LHCN-M2 (cell line): ENCODE measurements around the gene RNF215. TPM values are rescaled to one million over a fixed set of nuclear protein-coding genes. Genes with fewer than 3 reads are reported as not detected.
"Not testable (repeated sequence)": the region's sequence is repeated elsewhere in the genome, so short reads cannot be mapped to it uniquely, and the experiment has no call there.

Experiments used
- DNase-seq: peaks from one replicate; pipeline ENCODE4 v3.0.0-alpha.2; 2012; ENCODE audit warnings: low read depth
- total RNA-seq: library from RNA; depleted of rRNA; stranded (reverse); fragments of >200 nt; gene quantifications from 2 replicates; pipeline ENCODE4 v1.2.3, GENCODE V29; 2014

The RNF215 gene
- total RNA-seq, 1 experiment from 2014 or later = 39.5 TPM

- no peak for DNase-seq
Measured at GRCh38 chr22:30421695-30422480, 34.7 kb upstream of the RNF215 start.

DNA sequence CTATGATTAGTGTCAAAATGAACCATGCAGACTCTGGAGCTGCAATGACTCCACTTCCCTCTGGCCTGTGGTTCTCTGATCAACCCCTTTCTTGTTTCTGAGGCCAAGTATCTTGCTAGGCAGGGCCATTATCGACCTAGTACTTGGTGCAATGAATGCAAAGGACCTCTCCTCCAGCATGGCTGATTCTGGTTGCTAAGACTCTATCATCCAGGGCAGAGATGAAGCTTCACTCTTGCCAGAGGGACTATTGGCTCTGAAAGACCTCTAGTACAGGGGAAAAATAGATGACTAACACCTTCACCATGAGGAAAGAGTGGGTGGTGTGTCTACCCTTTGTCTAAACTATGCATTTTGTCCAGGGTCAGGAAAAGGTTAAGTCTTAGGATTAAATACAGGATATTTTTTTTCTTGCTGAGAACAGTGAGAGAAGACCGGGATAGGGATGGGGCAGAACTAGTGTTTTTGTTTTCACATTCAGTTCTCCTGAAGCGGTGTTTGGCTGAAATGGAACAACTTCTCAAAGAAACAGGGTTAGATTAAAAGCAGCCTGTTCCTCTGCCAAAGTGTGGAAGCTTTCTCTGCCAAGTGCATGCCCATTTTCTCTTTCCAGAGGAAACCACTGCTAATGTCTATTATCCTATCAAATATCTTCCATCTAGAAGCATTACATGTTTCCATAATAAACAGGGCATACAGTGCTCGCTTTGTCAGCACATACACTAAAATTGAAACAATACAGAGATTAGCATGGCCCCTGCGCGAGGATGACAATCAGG lies 33.3 kb upstream of the RNF215 start:
- peak; percentile 93 for DNase-seq

- no peak for DNase-seq
Measured at GRCh38 chr22:30416837-30417236, 29.6 kb upstream of the RNF215 start.

GRCh38 chr22:30416403-30416802 lies 29.2 kb upstream of the RNF215 start:
- no peak for DNase-seq

GRCh38 chr22:30414525-30415047 lies 27.4 kb upstream of the RNF215 start:
- DNase-seq = no peak

DNA sequence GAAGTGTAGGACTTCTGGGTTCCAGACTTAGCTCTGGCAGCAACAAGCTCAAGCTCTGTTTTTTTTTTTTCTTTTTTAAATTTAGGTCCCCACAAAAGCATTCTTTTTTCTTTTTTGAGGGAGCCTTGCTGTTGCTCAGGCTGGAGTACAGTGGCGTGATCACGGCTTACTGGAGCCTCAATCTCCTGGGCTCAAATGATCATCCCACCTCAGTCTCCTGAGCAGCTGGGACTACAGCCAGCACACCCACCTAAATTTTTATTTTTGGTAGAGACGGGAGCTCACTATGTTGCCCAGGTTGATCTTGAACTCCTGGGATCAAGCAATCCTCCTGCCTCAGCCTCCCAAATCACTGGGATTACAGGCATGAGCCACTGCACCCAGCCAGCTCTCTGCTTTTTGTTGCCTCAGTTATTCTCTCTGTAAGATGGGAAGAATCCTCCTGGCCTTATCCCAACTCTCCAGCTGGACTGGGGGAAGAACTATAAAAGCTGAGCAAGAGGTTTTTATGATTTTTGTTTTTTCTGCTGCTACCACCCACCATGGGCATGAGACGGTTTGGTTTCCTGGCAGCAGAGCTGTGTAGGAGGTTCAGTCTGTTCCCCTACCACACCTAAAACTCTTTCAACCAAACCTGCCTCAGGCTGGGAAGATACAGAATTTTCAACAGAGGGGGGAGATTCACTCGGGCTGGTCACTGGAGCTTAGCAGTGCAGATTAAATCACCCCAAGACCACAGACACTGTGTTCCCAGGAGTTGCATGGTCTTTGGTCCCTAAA lies 26.7 kb upstream of the RNF215 start:
- DNase-seq = no peak

DNA sequence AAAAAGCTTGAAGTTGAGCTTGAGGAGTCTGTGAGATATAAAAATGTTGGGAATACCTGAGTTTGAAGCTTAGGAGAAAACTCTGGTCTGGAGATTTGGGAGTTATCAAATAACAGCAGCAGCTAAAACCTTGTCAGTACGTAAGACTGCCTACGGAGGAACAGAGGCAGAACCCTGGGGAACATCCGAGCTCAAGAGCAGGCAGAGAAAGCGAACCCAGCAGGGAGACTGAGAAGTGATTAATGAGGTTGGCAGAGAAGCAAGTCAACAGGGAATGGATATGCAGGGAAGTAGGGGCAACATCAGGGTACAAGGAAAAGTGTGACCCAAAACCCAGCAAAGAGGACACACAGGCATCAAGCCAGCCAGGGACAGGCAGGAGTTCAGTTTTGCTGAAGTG lies 25.8 kb upstream of the RNF215 start:
- DNase-seq = no peak

DNA sequence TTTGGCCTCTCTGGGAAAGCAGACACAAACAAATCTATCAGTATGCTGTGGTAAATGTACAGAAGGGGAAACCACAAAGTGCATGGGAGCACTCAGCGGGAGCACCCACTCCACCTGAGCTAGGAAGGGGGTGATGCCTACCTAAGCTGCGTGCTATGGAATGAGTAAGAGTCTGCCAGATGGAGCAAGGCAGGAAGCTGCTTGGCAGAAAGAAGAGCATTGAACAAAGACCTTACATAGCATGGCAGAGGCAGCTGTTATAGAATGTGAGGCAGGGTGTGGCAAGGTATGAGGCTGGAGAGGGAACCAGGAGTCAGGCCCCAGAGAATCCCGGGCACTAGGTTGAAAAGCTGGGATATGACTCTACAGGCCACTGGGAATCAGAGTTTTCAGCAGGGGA lies 24.6 kb upstream of the RNF215 start:
- no peak for DNase-seq

DNA sequence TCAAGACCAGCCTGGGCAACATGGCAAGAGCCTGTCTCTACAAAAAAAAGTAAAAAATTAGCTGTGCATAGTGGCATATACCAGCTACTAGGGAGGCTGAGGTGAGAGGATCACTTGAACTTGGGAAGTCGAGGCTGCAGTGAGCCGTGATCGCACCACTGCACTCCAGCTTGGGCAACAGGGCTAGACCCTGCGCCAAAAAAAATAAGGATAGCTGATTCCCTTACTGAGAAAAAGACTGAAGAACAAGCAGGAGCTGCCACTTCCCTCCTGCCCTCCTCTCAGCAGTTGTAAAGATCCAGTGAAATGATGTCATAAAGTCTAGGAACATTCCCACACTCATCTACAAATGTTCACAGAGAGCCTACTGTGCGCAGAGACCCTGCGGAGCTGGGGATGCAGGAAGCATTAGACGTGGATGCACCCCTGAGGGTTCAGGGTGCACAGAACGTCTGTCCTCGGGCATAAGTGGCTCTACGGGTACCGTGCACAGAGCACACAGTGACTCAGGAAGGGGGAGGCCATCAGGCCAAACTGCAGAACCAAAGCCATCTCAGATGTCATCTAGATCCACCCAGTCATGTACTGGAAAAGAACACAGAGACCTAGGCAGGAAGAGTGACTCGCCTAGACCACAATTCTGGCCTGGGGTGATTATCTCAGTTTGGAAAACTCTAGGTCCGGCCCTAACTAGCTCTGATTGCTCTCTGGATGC lies 21.3 kb upstream of the RNF215 start:
- peak; percentile 89 for DNase-seq

DNA sequence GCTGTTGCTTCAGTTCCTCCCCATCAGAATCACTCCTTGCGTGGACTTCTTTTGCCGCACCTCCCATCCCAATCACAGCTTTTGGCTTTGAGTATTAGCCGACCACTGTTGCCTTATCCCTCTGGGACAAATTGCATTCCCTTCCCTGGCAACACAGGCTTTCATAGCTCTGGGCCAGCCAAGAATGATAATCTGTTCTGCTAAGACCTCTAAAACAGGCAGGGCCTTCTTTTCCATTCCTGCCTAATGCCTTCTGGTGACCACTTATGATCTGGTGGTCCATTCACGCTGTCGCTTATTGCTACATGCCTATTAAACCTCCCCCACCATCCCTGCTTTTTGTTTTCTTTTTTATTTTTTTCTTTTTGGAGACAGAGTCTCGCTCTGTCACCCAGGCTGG lies 19.2 kb upstream of the RNF215 start:
- DNase-seq = no peak

DNA sequence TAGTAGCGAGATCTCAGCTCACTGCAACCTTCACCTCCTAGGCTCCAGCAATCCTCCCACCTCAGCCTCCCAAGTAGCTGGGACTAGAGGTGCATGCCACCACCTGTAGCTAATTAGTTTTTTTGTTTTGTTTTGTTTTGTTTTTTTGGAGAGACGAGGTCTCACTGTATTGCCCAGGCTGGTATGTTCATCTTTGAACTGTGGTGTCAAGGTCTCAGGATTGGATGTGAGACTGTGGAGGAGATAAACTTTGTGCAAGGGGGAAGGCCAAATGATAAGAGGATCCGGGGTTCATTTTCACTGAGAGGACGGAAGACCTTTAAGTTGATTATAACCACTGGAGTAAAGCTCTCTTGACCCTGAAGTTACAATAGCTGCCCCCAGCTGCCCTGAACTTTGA lies 18.5 kb upstream of the RNF215 start:
- DNase-seq = no peak

GRCh38 chr22:30404307-30404706 lies 17.1 kb upstream of the RNF215 start:
- DNase-seq = no peak

- not testable (repeated sequence) for DNase-seq
Measured at GRCh38 chr22:30402766-30403104, 15.5 kb upstream of the RNF215 start.

GRCh38 chr22:30402028-30402765 lies 15.0 kb upstream of the RNF215 start:
- DNase-seq = no peak

GRCh38 chr22:30401024-30401423 lies 13.8 kb upstream of the RNF215 start:
- not testable (repeated sequence) for DNase-seq

- DNase-seq = no peak
Measured at GRCh38 chr22:30400159-30400558, 12.9 kb upstream of the RNF215 start.

GRCh38 chr22:30399718-30400117 lies 12.5 kb upstream of the RNF215 start:
- no peak for DNase-seq

DNA sequence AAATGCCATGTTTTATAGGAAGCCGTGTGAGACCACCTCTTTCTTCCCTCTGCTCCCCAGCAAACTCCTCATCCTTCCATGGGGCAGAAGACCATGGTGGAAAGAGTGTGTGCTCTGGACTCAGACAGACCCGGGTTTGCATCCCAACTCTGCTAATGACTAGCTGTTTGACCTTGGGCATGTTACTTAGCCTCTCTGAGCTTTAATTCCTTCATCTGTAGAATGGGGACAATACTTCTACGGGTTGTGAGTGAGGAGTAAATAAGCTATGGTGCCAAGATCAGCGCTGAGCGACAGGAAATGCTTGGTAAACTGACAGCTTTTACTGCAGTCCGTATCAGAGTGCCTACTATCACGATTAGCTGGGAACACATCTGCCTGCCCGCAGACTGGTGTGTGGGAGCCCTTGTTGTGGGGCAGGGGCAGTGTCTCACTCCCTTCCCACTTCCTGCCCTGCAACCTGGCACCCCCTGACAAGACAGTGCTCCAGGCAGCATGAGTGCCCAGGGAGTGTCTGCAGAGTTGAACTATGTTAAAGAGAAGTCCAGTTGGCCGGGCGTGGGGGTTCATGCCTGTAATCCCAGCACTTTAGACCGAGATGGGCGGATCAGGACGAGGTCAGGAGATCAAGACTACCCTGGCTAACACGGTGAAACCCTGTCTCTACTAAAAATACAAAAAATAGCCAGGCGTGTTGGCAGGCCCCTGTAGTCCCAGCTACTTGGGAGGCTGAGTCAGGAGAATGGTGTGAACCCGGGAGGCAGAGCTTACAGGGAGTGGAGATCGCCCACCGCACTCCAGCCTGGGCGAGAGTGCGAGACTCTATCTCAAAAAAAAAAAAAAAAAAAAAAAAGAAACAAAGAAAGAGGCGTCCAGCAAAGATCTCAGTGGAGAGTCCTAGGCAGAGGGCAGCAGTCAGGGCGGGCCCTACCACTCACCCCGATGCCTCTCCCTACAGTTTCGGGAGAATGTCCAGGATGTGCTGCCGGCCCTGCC lies 11.8 kb upstream of the RNF215 start:
- no peak for DNase-seq
